Hematopoietic multipotent progenitor cell treated with erythropoietin and hydrocortisone succinate and interleukin-3 and kit ligand, for 8 days (in vitro differentiated cells): Measurements from ENCODE around the gene BACE2.
A peak's percentile ranks its signal among the peaks of the same experiment; 100 is the strongest.
"Not testable (repeated sequence)": the region's sequence is repeated elsewhere in the genome, so short reads cannot be mapped to it uniquely, and the experiment has no call there.

ENCODE experiments used
- DNase-seq: peaks from one replicate; pipeline ENCODE4 v3.0.0-alpha.2; 2015

The BACE2 gene

GRCh38 chr21:41243107-41243506, 75.1 kb downstream of the BACE2 start:
- no peak for DNase-seq

DNA sequence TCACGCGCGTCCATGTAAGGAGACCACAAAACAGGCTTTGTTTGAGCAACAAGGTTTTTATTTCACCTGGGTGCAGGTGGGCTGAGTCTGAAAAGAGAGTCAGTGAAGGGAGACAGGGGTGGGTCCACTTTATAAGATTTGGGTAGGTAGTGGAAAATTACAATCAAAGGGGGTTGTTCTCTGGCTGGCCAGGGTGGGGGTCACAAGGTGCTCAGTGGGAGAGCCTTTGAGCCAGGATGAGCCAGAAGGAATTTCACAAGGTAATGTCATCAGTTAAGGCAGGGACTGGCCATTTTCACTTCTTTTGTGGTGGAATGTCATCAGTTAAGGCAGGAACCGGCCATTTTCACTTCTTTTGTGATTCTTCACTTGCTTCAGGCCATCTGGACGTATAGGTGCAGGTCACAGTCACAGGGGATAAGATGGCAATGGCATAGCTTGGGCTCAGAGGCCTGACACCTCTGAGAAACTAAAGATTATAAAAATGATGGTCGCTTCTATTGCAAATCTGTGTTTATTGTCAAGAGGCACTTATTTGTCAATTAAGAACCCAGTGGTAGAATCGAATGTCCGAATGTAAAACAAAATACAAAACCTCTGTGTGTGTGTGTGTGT, 76.4 kb downstream of the BACE2 start:
- not testable (repeated sequence) for DNase-seq

- DNase-seq: no peak
These were observed 77.7 kb downstream of the BACE2 start for GRCh38 chr21:41245509-41246135.

- no peak for DNase-seq
These were observed 78.8 kb downstream of the BACE2 start for GRCh38 chr21:41246808-41247207.

GRCh38 chr21:41247561-41248545, 79.9 kb downstream of the BACE2 start:
- peak; percentile 56 for DNase-seq

GRCh38 chr21:41249476-41249875, 81.5 kb downstream of the BACE2 start:
- no peak for DNase-seq

DNA sequence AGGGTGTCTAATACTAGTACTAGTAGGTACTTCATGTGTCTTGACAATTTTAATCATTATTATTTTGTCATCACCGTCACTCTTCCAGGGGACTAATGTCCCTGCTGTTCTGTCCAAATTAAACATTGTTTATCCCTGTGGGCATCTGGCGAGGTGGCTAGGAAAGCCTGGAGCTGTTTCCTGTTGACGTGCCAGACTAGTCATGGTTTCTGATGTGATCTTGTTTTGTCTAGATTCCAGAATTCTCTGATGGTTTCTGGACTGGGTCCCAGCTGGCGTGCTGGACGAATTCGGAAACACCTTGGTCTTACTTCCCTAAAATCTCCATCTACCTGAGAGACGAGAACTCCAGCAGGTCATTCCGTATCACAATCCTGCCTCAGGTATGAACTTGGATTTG, 82.6 kb downstream of the BACE2 start:
- DNase-seq: no peak

DNA sequence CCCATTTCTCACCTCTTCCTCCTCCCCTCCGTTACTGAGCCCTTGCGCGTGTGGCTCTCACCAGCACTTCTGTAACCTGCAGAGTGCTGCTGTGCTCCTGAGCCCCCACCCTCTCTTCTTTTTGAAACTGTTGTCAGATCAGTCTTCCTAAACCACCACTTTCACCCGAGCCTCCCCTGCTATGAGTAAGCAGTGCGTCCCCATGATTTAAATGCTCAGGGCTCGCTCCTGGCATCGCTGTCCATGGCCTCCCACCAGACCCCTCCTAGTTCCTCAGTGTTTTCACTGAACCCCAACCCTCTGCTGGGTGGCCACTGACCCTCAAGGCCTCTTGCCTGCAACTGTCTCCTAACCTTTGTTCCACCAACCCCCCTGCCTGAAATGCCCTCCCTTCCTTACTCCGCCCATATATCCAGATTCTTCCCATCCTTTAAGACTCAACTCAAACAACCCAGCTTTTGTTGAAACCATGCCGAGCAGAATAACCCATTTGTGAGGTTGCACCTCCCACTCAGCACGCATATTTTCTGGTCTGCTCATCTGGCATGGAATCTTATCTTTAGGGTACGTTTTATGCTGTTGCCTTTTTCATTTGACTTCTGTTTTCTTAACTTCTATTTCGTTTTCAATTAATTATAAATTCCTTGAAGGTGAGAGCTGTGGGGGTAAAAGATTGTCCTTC, 84.1 kb downstream of the BACE2 start:
- no peak for DNase-seq

DNA sequence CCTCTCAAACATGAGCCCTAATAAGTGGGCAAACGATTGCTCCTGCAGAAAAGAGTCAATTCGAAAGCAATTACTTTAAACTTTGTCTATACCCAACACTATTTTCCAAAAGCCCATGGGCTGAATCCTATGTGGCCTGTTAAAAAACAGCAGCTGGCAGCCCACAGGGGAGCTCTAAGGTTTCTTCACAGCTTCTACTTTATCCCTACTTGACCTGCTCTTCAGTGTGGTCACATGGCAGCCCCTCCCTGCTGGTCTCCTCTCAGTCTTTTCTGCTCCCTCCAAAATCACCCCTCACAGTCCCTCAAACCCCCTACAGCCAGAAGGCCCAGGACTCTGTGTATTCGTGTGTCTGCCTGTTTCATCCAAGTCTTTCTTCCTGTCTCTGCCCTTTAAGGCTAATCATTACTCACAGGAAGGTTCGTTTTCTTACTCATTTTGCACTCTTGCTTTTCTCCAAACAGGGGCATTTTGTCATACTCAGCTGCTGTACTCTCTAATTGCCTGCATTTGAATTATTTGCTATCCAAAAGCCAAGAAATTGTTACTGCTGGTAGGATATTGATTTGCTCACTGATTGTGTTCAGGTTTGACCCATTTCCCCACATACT, 86.2 kb downstream of the BACE2 start:
- DNase-seq: no peak

DNA sequence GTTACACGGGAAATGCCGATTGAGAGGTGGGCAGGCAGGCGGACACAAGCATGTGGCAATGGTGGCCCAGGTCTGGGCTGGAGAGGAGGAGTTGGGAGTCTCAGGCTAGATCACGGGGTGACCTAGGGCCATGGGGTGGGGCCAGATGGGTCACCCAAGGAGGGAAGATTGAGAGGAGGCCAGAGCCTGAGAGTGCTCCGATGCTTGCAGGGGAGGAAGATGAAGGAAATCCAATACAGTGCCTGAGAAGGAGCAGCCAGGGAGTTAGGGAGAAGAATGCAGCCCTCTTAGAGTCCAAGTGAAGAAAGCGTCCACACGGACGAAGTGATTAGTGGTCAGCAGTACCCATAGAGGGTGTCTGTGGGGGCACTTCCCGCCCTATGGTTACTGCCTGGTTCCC, 87.2 kb downstream of the BACE2 start:
- no peak for DNase-seq

DNA sequence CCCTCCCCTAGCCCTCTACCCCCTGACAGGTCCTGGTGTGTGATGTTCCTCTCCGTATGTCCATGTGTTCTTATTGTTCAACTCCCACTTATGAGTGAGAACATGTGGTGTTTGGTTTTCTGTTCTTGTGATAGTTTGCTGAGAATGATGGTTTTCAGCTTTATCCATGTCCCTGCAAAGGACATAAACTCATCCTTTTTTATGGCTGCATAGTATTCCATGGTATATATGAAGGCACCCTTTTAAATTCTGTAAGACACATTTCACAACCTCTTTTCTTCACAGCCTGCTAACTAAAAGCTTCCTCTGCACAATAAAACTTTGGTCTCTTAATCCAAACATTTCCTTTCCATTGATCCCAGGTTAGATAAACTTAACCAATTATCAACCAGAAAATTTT, 88.3 kb downstream of the BACE2 start:
- not testable (repeated sequence) for DNase-seq

DNA sequence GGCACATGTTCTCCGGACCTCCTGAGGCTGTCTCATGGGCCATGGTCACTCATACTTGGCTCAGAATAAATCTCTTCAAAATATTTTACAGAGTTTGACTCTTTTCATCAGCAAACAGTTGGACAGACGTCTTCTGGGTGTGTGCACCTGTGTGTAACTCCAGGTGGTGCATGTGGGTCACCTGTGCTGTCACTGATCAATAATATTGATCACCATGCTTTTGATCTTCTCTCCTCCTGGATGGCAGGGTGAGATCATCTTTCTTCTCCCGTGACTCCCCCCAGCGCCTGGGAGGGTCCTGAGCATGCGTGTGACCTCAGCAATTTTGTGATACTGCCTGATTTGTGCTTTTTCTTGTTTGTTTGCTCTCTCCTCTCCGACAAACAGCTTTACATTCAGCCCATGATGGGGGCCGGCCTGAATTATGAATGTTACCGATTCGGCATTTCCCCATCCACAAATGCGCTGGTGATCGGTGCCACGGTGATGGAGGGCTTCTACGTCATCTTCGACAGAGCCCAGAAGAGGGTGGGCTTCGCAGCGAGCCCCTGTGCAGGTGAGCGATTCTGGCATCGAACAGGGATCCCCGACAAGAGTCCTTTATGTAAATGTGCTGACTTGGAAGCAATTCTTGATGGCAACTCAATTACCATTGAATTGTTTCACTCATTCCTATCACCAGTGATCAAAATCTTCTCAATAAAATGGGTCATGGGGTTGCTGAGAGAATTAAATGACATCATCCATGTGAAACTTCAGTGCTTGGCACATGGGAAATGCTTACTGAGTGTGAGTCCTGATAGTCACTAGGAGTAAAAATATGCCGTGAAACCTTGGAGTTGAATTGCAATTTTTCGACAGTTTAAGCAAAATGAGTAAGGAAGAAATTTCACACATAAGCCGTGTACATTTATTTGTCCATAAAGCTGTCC, 89.1 kb downstream of the BACE2 start:
- DNase-seq: no peak

GRCh38 chr21:41258617-41259016, 90.7 kb downstream of the BACE2 start:
- DNase-seq: no peak

GRCh38 chr21:41260428-41260827, 92.5 kb downstream of the BACE2 start:
- DNase-seq: no peak

- no peak for DNase-seq
These were observed 99.4 kb downstream of the BACE2 start for GRCh38 chr21:41267346-41267745.

DNA sequence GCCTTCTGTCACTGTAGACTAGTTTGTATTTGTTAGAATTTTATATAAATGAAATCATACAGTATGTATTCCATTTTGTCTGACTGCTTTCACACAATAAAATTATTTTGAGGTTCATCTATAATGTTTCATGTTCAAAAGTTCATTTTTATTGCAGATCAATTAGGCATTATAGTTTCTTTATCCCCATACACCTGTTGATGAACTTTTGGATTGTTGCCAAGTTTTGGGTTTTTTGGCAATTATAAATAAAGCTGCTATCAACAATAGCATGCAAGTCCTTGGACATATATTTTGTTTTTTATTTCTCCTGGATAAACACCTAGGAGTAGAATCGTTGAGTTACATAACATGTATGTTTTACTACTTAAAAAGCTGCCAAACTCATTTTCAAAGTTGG, 101.6 kb downstream of the BACE2 start:
- no peak for DNase-seq

GRCh38 chr21:41277196-41277595, 109.2 kb downstream of the BACE2 start:
- DNase-seq: no peak

DNA sequence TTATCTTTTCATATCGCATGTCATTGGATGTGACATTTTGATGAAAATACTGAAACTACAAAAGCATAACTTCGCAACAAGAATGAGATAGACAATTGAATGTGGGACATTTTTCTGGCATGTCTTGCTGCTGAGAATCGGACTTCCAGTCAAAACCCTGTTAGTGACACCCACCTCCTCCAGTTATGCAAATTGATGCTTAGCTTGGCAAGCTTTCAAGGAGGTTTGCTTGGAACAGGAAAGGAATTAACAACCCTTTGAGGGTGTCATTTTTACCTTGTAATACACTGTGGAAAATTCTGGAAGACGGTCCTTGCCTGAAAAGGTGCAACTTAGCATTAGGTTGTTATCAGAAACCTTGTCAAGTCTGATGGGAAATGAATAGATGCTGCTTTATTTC, 109.9 kb downstream of the BACE2 start:
- DNase-seq: no peak

DNA sequence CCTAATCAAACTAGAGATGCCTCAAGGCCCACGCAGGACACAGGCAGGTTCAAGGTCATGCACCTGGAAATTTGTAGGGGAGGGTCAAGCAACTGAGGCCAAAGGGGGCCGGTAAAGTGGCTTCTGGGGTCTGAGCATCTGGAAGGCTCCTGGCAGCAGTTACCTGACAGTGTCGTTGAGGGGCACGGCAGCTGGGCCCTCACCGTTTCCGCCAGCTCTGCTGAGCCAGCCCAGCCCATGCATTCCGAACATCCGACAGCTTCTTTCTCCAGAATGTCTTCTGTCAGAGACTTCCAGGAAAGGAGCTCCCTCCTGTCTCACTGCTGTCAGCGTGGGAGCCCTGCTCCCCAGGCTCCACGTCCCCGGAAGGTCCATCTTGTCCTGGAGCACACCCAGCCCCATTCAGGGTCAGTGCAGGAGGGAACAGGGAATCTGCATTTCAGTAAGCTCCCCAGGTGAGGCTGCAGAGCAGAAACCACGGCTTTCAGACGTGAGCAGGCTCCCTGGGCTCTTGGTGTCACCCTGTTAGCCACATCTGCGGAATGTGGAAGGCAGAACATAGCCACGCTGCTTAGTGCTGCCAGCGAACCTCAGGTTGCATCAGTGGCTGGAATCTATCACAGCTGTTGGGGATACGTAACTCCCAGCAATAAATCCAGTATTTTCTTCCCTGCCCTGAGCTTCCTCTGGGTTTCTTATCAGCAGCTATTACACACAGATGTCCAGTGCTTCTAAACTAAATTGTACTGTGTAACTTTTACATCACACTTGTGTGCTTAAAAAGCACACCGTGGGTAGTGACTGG, 112.4 kb downstream of the BACE2 start:
- DNase-seq: no peak

- no peak for DNase-seq
These were observed 114.5 kb downstream of the BACE2 start for GRCh38 chr21:41282412-41282811.
